H1 (cell line): Measurements from ENCODE around the gene ILF3. TPM values are rescaled to one million over a fixed set of nuclear protein-coding genes. Genes with fewer than 3 reads are reported as not detected.

Experiments
- CTCF ChIA-PET: fragments of 300-600 bp; sonication (Branson Sonifier 250); formaldehyde crosslinking; loops from one replicate; lab custom pipeline; 2021; ENCODE audit not compliant: partially characterized antibody; lab: Charles Lee
- POLR2A ChIA-PET: fragments of 300-600 bp; sonication (Branson Sonifier 250); formaldehyde crosslinking; loops from one replicate; lab custom pipeline; 2021; ENCODE audit warnings: inconsistent platforms; ENCODE audit not compliant: partially characterized antibody; lab: Charles Lee
- DNase-seq, 2 experiments: peaks; one replicate each; pipeline versions ENCODE4 v3.0.0 to v3.0.0-alpha.2; 2010 to 2022; ENCODE audit warnings: low spot score in 2 of 2, low read depth in 1 of 2, mixed read lengths in 1 of 2
- FAIRE-seq: peaks from 2 replicates; lab custom pipeline; 2011; peaks lifted over from hg19 to GRCh38; lab: Jason Lieb, UNC
- H2AFZ ChIP-seq: 2 replicates; pipeline ENCODE4 v1.8.1; 2012; ENCODE audit warnings: low read length, inconsistent platforms
- H2AK5ac ChIP-seq: 2 replicates; pipeline ENCODE4 v1.6.1; 2013; ENCODE audit warnings: low read depth, low read length
- H2BK120ac ChIP-seq: replicated peaks from 2 replicates; pipeline ENCODE3; 2013; ENCODE audit warnings: low read depth, low read length, inconsistent platforms
- H2BK12ac ChIP-seq: 2 replicates; pipeline ENCODE4 v1.6.1; 2013; ENCODE audit warnings: low read depth, low read length
- H2BK15ac ChIP-seq: 2 replicates; pipeline ENCODE4 v1.6.1; 2013; ENCODE audit warnings: low read length
- H2BK20ac ChIP-seq: 2 replicates; pipeline ENCODE4 v1.6.1; 2013; ENCODE audit warnings: low read length
- H2BK5ac ChIP-seq: 2 replicates; pipeline ENCODE4 v1.6.1; 2013; ENCODE audit warnings: low read depth, low read length
- H3K14ac ChIP-seq: 2 replicates; pipeline ENCODE4 v1.6.1; 2013; ENCODE audit warnings: inconsistent platforms; ENCODE audit not compliant: insufficient read length
- H3K18ac ChIP-seq: 2 replicates; pipeline ENCODE4 v1.6.1; 2013; ENCODE audit warnings: low read length; ENCODE audit errors: extremely low read depth
- H3K23ac ChIP-seq: 2 replicates; pipeline ENCODE4 v1.6.1; 2013; ENCODE audit warnings: inconsistent platforms; ENCODE audit not compliant: insufficient read length
- H3K23me2 ChIP-seq: 2 replicates; pipeline ENCODE4 v1.6.1; 2013; ENCODE audit warnings: low read depth, low read length
- H3K27ac ChIP-seq: 2 replicates; pipeline ENCODE4 v1.6.1; 2011; ENCODE audit warnings: low read depth, low read length, inconsistent platforms
- H3K27me3 ChIP-seq, 4 experiments: replicated peaks in 1 of 4; 1 replicate in 1 of 4; 2 replicates in 3 of 4; pipeline versions ENCODE4 v1.6.1 to v1.8.1; 2011 to 2013; ENCODE audit warnings: low read length in 3 of 4, mild to moderate bottlenecking in 3 of 4, inconsistent platforms in 2 of 4, mixed read lengths in 2 of 4, moderate library complexity in 1 of 4; ENCODE audit not compliant: control insufficient read depth in 3 of 4, insufficient read depth in 3 of 4; ENCODE audit errors: extremely low read depth in 1 of 4
- H3K36me3 ChIP-seq, 4 experiments: 2 replicates each; pipeline versions ENCODE4 v1.6.1 to v1.8.1; 2011 to 2013; ENCODE audit warnings: mild to moderate bottlenecking in 4 of 4, low read length in 3 of 4, moderate library complexity in 2 of 4, control low read depth in 1 of 4, inconsistent platforms in 1 of 4; ENCODE audit not compliant: insufficient read depth in 4 of 4, control insufficient read depth in 2 of 4
- H3K4ac ChIP-seq: replicated peaks from 2 replicates; pipeline ENCODE3; 2013; ENCODE audit warnings: low read length, low read depth, mixed read lengths, inconsistent platforms; ENCODE audit not compliant: insufficient read length
- H3K4me1 ChIP-seq, 4 experiments: replicated peaks in 1 of 4; 1 replicate in 1 of 4; 2 replicates in 3 of 4; pipeline versions ENCODE4 v1.6.1 to v1.8.1; 2011 to 2013; ENCODE audit warnings: low read length in 3 of 4, inconsistent platforms in 2 of 4, mixed read lengths in 1 of 4; ENCODE audit not compliant: insufficient read depth in 4 of 4, control insufficient read depth in 3 of 4
- H3K4me2 ChIP-seq, 2 experiments: 2 replicates each; pipeline versions ENCODE4 v1.6.1 to v1.8.1; 2011 to 2013; ENCODE audit warnings: low read depth in 2 of 2, low read length in 2 of 2, control low read depth in 1 of 2, inconsistent platforms in 1 of 2, mild to moderate bottlenecking in 1 of 2; ENCODE audit not compliant: insufficient read depth in 1 of 2
- H3K4me3 ChIP-seq, 4 experiments: fragments of 200-600, 300-600 bp in 1 of 4; sonication (generic), shearing (Covaris generic), sonication (Bioruptor Twin) in 1 of 4; 2 replicates each; pipeline versions ENCODE4 v1.5.1 to v1.8.1; 2011 to 2016; ENCODE audit warnings: low read length in 4 of 4, low read depth in 3 of 4, control low read depth in 2 of 4, inconsistent platforms in 2 of 4, mild to moderate bottlenecking in 2 of 4, mixed read lengths in 1 of 4, moderate library complexity in 1 of 4; ENCODE audit not compliant: insufficient read depth in 2 of 4; ENCODE audit errors: extremely low read depth in 1 of 4
- H3K56ac ChIP-seq: replicated peaks from 2 replicates; pipeline ENCODE3; 2013; ENCODE audit warnings: low read depth, mild to moderate bottlenecking, mixed read lengths, low read length, inconsistent platforms; ENCODE audit not compliant: insufficient read length
- H3K79me1 ChIP-seq: 2 replicates; pipeline ENCODE4 v1.6.1; 2013; ENCODE audit warnings: low read depth, low read length, control low read depth
- H3K79me2 ChIP-seq, 2 experiments: 2 replicates each; pipeline versions ENCODE4 v1.6.1 to v1.8.1; 2012 to 2013; ENCODE audit warnings: low read length in 2 of 2, mild to moderate bottlenecking in 2 of 2, inconsistent platforms in 1 of 2; ENCODE audit not compliant: insufficient read depth in 2 of 2, control insufficient read depth in 1 of 2
- H3K9ac ChIP-seq, 4 experiments: replicated peaks in 1 of 4; 1 replicate in 1 of 4; 2 replicates in 3 of 4; pipeline versions ENCODE4 v1.6.1 to v1.8.1; 2011 to 2013; ENCODE audit warnings: low read depth in 3 of 4, low read length in 3 of 4, control low read depth in 2 of 4, mild to moderate bottlenecking in 2 of 4, moderate library complexity in 2 of 4, inconsistent platforms in 1 of 4; ENCODE audit errors: extremely low read depth in 1 of 4
- H3K9me3 ChIP-seq, 2 experiments: 2 replicates each; pipeline versions ENCODE4 v1.6.1 to v1.8.1; 2012 to 2013; ENCODE audit warnings: mild to moderate bottlenecking in 2 of 2, moderate library complexity in 2 of 2, control low read depth in 1 of 2, inconsistent platforms in 1 of 2, low read depth in 1 of 2, low read length in 1 of 2, mixed read lengths in 1 of 2; ENCODE audit not compliant: insufficient read depth in 2 of 2
- H4K20me1 ChIP-seq, 2 experiments: replicated peaks in 1 of 2; 2 replicates each; pipeline versions ENCODE3 to v1.8.1; 2011 to 2013; ENCODE audit warnings: inconsistent platforms in 2 of 2, low read length in 2 of 2, mild to moderate bottlenecking in 1 of 2; ENCODE audit not compliant: insufficient read depth in 2 of 2, control insufficient read depth in 1 of 2
- H4K5ac ChIP-seq: 2 replicates; pipeline ENCODE4 v1.6.1; 2013; ENCODE audit warnings: low read length, low read depth, mixed read lengths, inconsistent platforms; ENCODE audit not compliant: insufficient read length
- H4K8ac ChIP-seq: 2 replicates; pipeline ENCODE4 v1.8.0; 2013; ENCODE audit warnings: mild to moderate bottlenecking, moderate library complexity, low read length, inconsistent platforms; ENCODE audit not compliant: insufficient read depth; ENCODE audit errors: extremely low read depth
- H4K91ac ChIP-seq: replicated peaks from 2 replicates; pipeline ENCODE3; 2013; ENCODE audit warnings: low read length, mixed read lengths, inconsistent platforms; ENCODE audit not compliant: insufficient read length
- CHD1 ChIP-seq: IDR thresholded peaks from 2 replicates; pipeline ENCODE4 v1.6.1; 2012; ENCODE audit warnings: low read depth, low read length, improper control_type of control experiment
- GABPA ChIP-seq: IDR thresholded peaks from 2 replicates; pipeline ENCODE4 v1.6.1; 2011; ENCODE audit warnings: mild to moderate bottlenecking, low read length, moderate library complexity, borderline replicate concordance; ENCODE audit not compliant: insufficient read depth
- JUN ChIP-seq: IDR thresholded peaks from 2 replicates; pipeline ENCODE4 v1.6.1; 2011; ENCODE audit warnings: low read depth, mild to moderate bottlenecking, improper control_type of control experiment, low read length
- RAD21 ChIP-seq, 2 experiments: IDR thresholded peaks in 1 of 2; conservative IDR thresholded peaks in 1 of 2; 2 replicates each; pipeline ENCODE4 v1.6.1; 2011; ENCODE audit warnings: low read depth in 2 of 2, low read length in 2 of 2, improper control_type of control experiment in 1 of 2, inconsistent platforms in 1 of 2, mild to moderate bottlenecking in 1 of 2, moderate library complexity in 1 of 2
- RNF2 ChIP-seq: fragments of 200-900, 300-1000 bp; sonication (generic); IDR thresholded peaks from 2 replicates; pipeline ENCODE4 v1.7.1; 2016; ENCODE audit warnings: borderline replicate concordance, low read depth, mild to moderate bottlenecking, antibody characterized with exemption, low read length; ENCODE audit not compliant: poor library complexity, severe bottlenecking; ENCODE audit errors: missing control alignments
- WGBS, 2 experiments: shearing (Covaris generic) in 1 of 2; methylation state at CpG; one replicate each; pipeline versions ENCODE4 v1.1.6 to v1.1.7; 2013 to 2015; ENCODE audit warnings: low lambda C conversion rate in 2 of 2, mixed read lengths in 2 of 2, inconsistent platforms in 1 of 2, low coverage in 1 of 2, missing lambda C conversion rate in 1 of 2; ENCODE audit not compliant: insufficient replicate concordance in 2 of 2, insufficient coverage in 1 of 2, insufficient read length in 1 of 2; ENCODE audit errors: extremely low coverage in 1 of 2, missing lambda C conversion rate in 1 of 2; 5-methylcytosine and 5-hydroxymethylcytosine counted together
- polyA plus RNA-seq, 7 experiments: library from polyadenylated mRNA; depleted of rRNA in 3 of 7; stranded (reverse) in 5 of 7; unstranded in 2 of 7; fragments of >200 nt in 5 of 7; fragments of 200-250 nt in 2 of 7; gene quantifications; 1 replicate in 5 of 7; 2 replicates in 1 of 7; 4 replicates in 1 of 7; pipeline versions ENCODE4 v1.2.1 to v1.2.3, GENCODE V29; 2011 to 2013; ENCODE audit warnings: missing spikeins in 2 of 7, mixed read lengths in 2 of 7
- total RNA-seq: library from RNA; stranded (reverse); fragmentation: NEBNext Ultra II Directional; extraction: Animal tissue kit (Norgen Biotek cat#: 25700); gene quantifications from 2 replicates; pipeline ENCODE4 v1.2.1, GENCODE V29; 2021

Gene ILF3
- total and polyA plus RNA-seq, 2 of the 8 experiments (the other 6 are each of a cell fraction or from before 2014, with no cell fraction given): 291 to 695 TPM

GRCh38 chr19:10620786-10621185, 33.4 kb upstream of the ILF3 start:
- Histone ChIP-seq H3K27ac (no peak overlapping the region), H4K8ac (no peak overlapping the region), H3K56ac (no peak overlapping the region), H3K9me3 (no peaks in the 10 kb centered on the region), H4K20me1 (no peaks in the 10 kb centered on the region), H3K79me2 (peaks cover 0 to 1% of the 10 kb centered on the region in 2 experiments; a peak in 1 of 4 replicates), H3K4me3 (no peak overlapping the region), H2BK15ac (no peak overlapping the region; the same call in 1 of the 2 replicates), H2BK5ac (no peak overlapping the region), H3K14ac (no peak overlapping the region), H2BK120ac (no peak overlapping the region), H3K18ac (no peak overlapping the region), H3K4me2 (no peak overlapping the region), H3K4ac (no peak overlapping the region), H3K9ac (no peak overlapping the region), H4K91ac (no peak overlapping the region), H3K27me3 (no peaks in the 10 kb centered on the region), H3K79me1 (peaks cover 7% of the 10 kb centered on the region), H4K5ac (no peak overlapping the region), H2BK12ac (0 out of 2 replicates have a peak overlapping the region, but pooled peaks have one; percentile 17), H3K23me2 (peaks cover 5% of the 10 kb centered on the region; the same call in 1 of the 2 replicates), H3K4me1 (peaks cover 4 to 9% (median 6%) of the 10 kb centered on the region in 4 experiments), H3K36me3 (no peaks in the 10 kb centered on the region), H3K23ac (no peak overlapping the region), H2AFZ (no peak overlapping the region), H2AK5ac (no peak overlapping the region), H2BK20ac (no peak overlapping the region)
- DNase-seq (no peak), FAIRE-seq (no peak)
- CTCF ChIA-PET: interaction anchor here (1.1 to 6.1 kb wide), 4 partner anchors 14 to 39 kb away, joined by 3 to 46 read pairs (median 3); no protein-coding TSS in a partner anchor
- TF ChIP-seq RNF2 (no peak), CHD1 (no peak), JUN (no peak), RAD21 (IDR thresholded peaks at IDR 0.05 in 1 of 2, conservative IDR thresholded peaks at IDR 0.05 in 1 of 2; ENCODE audit: low read depth in 2 of 2, low read length in 2 of 2) (no peak), GABPA (no peak)
- POLR2A ChIA-PET: interaction anchor here (0.6 to 1.5 kb wide), 4 partner anchors 8 to 145 kb away, joined by 3 to 8 read pairs (median 4); no protein-coding TSS in a partner anchor
- WGBS, 2 experiments: 96% methylated on average over 4 of the region's 4 CpGs; no CpG with 5 or more reads in 1 of the 2 experiments
